Mononuclear cell (primary cell): ENCODE measurements around the gene IER5L. TPM values are rescaled to one million over a fixed set of nuclear protein-coding genes. Genes with fewer than 3 reads are reported as not detected.
"Not testable (repeated sequence)": the region's sequence is repeated elsewhere in the genome, so short reads cannot be mapped to it uniquely, and the experiment has no call there.

Experiments
- H3K27me3 ChIP-seq: 2 replicates; pipeline ENCODE4 v1.6.0; 2011; ENCODE audit warnings: low read length, control low read depth; ENCODE audit not compliant: insufficient read depth
- H3K4me1 ChIP-seq: 2 replicates; pipeline ENCODE4 v1.5.1; 2011; ENCODE audit warnings: mild to moderate bottlenecking, low read length, control low read depth; ENCODE audit not compliant: insufficient read depth
- H3K4me3 ChIP-seq: 2 replicates; pipeline ENCODE4 v1.5.1; 2011; ENCODE audit warnings: mild to moderate bottlenecking, low read length, moderate library complexity
- H3K9me3 ChIP-seq: 2 replicates; pipeline ENCODE4 v1.5.1; 2011; ENCODE audit warnings: low read depth, mild to moderate bottlenecking, control low read depth, low read length
- total RNA-seq: library from RNA; depleted of rRNA; stranded (reverse); fragments of >200 nt; gene quantifications from one replicate; pipeline ENCODE4 v1.2.3, GENCODE V29; 2012

The IER5L gene
- total RNA-seq, 1 donor, result 13.2 TPM

GRCh38 chr9:129195606-129196005, 17.5 kb upstream of the IER5L start:
- Histone ChIP-seq H3K4me1 (peaks cover 4% of the 10 kb centered on the region), H3K9me3 (no peaks in the 10 kb centered on the region), H3K4me3 (no peak overlapping the region), H3K27me3 (no peaks in the 10 kb centered on the region)

- Histone ChIP-seq H3K4me3 (no peak overlapping the region), H3K4me1 (peaks cover 4% of the 10 kb centered on the region), H3K27me3 (no peaks in the 10 kb centered on the region), H3K9me3 (no peaks in the 10 kb centered on the region)
These were observed 16.2 kb upstream of the IER5L start for GRCh38 chr9:129194221-129194620.

- Histone ChIP-seq H3K27me3 (no peaks in the 10 kb centered on the region), H3K4me3 (no peak overlapping the region), H3K4me1 (peaks cover 4% of the 10 kb centered on the region), H3K9me3 (no peaks in the 10 kb centered on the region)
These were observed 15.6 kb upstream of the IER5L start for GRCh38 chr9:129193655-129194054.

GRCh38 chr9:129191234-129191633, 13.2 kb upstream of the IER5L start:
- no peaks in the 10 kb centered on the region for H3K4me1 ChIP-seq
- no peaks in the 10 kb centered on the region for H3K9me3 ChIP-seq
- H3K4me3 ChIP-seq, result no peak overlapping the region
- no peaks in the 10 kb centered on the region for H3K27me3 ChIP-seq

- not testable (repeated sequence) for H3K4me1 ChIP-seq, H3K9me3 ChIP-seq, H3K4me3 ChIP-seq, H3K27me3 ChIP-seq
These were observed 11.9 kb upstream of the IER5L start for GRCh38 chr9:129189971-129190370.

- no peaks in the 10 kb centered on the region for H3K4me1 ChIP-seq
- H3K4me3 ChIP-seq, result no peak overlapping the region
- no peaks in the 10 kb centered on the region for H3K9me3 ChIP-seq
These were observed 9.0 kb upstream of the IER5L start for GRCh38 chr9:129187042-129187441.

GRCh38 chr9:129185991-129186390, 7.9 kb upstream of the IER5L start:
- Histone ChIP-seq H3K27me3 (no peaks in the 10 kb centered on the region), H3K4me1 (no peaks in the 10 kb centered on the region), H3K9me3 (no peaks in the 10 kb centered on the region), H3K4me3 (no peak overlapping the region)

More at GRCh38 chr9:129187042-129187441, 9.0 kb upstream of the IER5L start:
- H3K27me3 ChIP-seq, result no peaks in the 10 kb centered on the region

GRCh38 chr9:129185402-129185801, 7.3 kb upstream of the IER5L start:
- Histone ChIP-seq H3K9me3 (no peaks in the 10 kb centered on the region), H3K4me1 (no peaks in the 10 kb centered on the region), H3K27me3 (no peaks in the 10 kb centered on the region), H3K4me3 (no peak overlapping the region)

- no peaks in the 10 kb centered on the region for H3K27me3 ChIP-seq
- no peaks in the 10 kb centered on the region for H3K9me3 ChIP-seq
- no peaks in the 10 kb centered on the region for H3K4me1 ChIP-seq
- no peak overlapping the region for H3K4me3 ChIP-seq
These were observed 6.6 kb upstream of the IER5L start for GRCh38 chr9:129184596-129185122.

GRCh38 chr9:129184219-129184524, 6.1 kb upstream of the IER5L start:
- Histone ChIP-seq H3K4me1 (no peaks in the 10 kb centered on the region), H3K27me3 (no peaks in the 10 kb centered on the region), H3K9me3 (no peaks in the 10 kb centered on the region), H3K4me3 (no peak overlapping the region)

- no peak overlapping the region for H3K4me3 ChIP-seq
- no peaks in the 10 kb centered on the region for H3K27me3 ChIP-seq
- H3K9me3 ChIP-seq, result no peaks in the 10 kb centered on the region
- peaks cover 2% of the 10 kb centered on the region for H3K4me1 ChIP-seq
These were observed 5.6 kb upstream of the IER5L start for GRCh38 chr9:129183495-129184218.

GRCh38 chr9:129182625-129183494, 4.8 kb upstream of the IER5L start:
- H3K9me3 ChIP-seq, result no peaks in the 10 kb centered on the region
- no peak overlapping the region for H3K4me3 ChIP-seq
- H3K27me3 ChIP-seq, result no peaks in the 10 kb centered on the region
- H3K4me1 ChIP-seq, result peaks cover 7% of the 10 kb centered on the region

GRCh38 chr9:129182122-129182521, 4.1 kb upstream of the IER5L start:
- H3K9me3 ChIP-seq, result no peaks in the 10 kb centered on the region
- H3K27me3 ChIP-seq, result no peaks in the 10 kb centered on the region
- peaks cover 7% of the 10 kb centered on the region for H3K4me1 ChIP-seq
- H3K4me3 ChIP-seq, result no peak overlapping the region

GRCh38 chr9:129181246-129181645, 3.2 kb upstream of the IER5L start:
- Histone ChIP-seq H3K27me3 (no peaks in the 10 kb centered on the region), H3K4me3 (no peak overlapping the region), H3K4me1 (peaks cover 14% of the 10 kb centered on the region), H3K9me3 (no peaks in the 10 kb centered on the region)

GRCh38 chr9:129178568-129179382, 714 bp upstream of the IER5L start:
- no peaks in the 10 kb centered on the region for H3K27me3 ChIP-seq

More at GRCh38 chr9:129178568-129179382, 714 bp upstream of the IER5L start:
- H3K4me1 ChIP-seq, result peaks cover 37% of the 10 kb centered on the region
- no peaks in the 10 kb centered on the region for H3K9me3 ChIP-seq
- H3K4me3 ChIP-seq, result no peak overlapping the region
